Measurements from ENCODE around the gene SLC26A1. TPM values are rescaled to one million over a fixed set of nuclear protein-coding genes. Genes with fewer than 3 reads are reported as not detected.

SLC26A1 gene
- total and polyA plus RNA-seq, 2 experiments from 2014 or later = 0.77 to 6.3 TPM

GRCh38 chr4:970046-970745 lies 23.0 kb downstream of the SLC26A1 start:
- H3K27ac ChIP-seq = no peak overlapping the region
- no peak for TF ChIP-seq CTCF (IDR thresholded peaks at IDR 0.05; ENCODE audit: low read depth, low read length)
- no peaks in the 10 kb centered on the region for H3K9me3 ChIP-seq (ENCODE audit: low read depth)
- no peak for DNase-seq (ENCODE audit: low read depth in 1 of 2, low spot score in 1 of 2)
- H3K36me3 ChIP-seq = no peaks in the 10 kb centered on the region
- no peaks in the 10 kb centered on the region for H3K4me1 ChIP-seq (ENCODE audit: low read depth)
- peaks cover 47% of the 10 kb centered on the region for H3K27me3 ChIP-seq
- H3K4me3 ChIP-seq = no peak overlapping the region

DNA sequence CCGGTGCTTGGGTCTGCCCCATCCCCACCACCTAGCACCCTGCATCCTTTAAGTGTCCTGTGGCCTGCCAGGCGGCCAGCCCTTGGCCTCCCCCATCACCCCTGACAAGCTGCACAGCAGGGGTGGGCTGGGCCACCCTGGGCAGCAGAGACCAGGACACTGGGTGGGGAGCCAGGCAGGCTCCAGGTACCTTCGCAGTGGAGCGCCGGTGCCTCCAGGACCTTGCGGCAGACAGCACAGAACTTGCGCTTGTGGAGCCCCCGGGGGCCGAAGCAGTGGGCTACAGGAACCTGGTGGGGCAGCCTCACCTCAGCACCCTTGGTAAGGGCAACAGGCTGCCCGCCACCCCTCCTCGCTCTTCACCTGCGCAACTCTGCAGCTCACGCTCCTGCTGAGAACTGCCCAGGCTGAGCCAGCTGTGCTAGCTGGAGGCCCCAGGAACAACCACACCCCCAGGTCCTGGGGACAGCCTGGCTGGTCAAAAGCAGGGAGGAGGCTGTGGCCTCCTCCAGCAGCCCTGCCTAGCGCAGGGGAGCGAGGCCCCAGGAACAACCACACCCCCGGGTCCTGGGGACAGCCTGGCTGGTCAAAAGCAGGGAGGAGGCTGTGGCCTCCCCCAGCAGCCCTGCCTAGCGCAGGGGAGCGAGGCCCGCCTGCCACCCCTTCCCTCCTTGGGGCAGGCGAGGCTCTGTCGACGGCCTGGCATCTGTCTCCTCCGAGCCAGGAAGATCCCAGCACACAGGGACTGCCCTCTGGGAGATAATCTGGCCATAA lies 24.4 kb downstream of the SLC26A1 start:
- DNase-seq (ENCODE audit: low read depth in 1 of 2, low spot score in 1 of 2) = no peak
- no peak for TF ChIP-seq CTCF (IDR thresholded peaks at IDR 0.05; ENCODE audit: low read depth, low read length)
- peaks cover 47% of the 10 kb centered on the region for H3K27me3 ChIP-seq
- no peak overlapping the region for H3K27ac ChIP-seq
- H3K4me1 ChIP-seq (ENCODE audit: low read depth) = no peaks in the 10 kb centered on the region
- no peaks in the 10 kb centered on the region for H3K9me3 ChIP-seq (ENCODE audit: low read depth)
- no peak overlapping the region for H3K4me3 ChIP-seq
- H3K36me3 ChIP-seq = no peaks in the 10 kb centered on the region

DNA sequence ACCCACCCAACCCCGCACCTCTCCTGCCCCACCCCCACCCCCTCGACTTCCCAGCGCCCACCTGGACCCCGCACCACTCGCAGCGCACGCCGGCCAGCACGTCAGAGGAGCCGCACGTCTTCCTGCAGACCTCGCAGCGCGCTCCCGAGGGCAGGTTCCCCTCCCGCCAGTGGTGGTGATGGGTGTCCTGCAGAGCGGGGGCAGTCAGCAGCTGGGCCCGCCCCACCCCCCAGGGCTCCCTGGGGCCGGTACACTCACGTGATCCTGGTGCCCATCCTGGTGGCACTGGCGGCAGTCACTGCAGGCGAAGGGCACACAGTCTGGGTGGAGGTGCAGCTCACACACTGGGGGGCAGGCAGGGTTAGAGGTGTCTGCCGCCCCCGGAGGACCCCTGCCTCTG lies 25.0 kb downstream of the SLC26A1 start:
- no peak overlapping the region for H3K4me3 ChIP-seq
- TF ChIP-seq CTCF (IDR thresholded peaks at IDR 0.05; ENCODE audit: low read depth, low read length) = no peak
- DNase-seq (ENCODE audit: low read depth in 1 of 2, low spot score in 1 of 2) = no peak
- H3K36me3 ChIP-seq = no peaks in the 10 kb centered on the region
- peaks cover 47% of the 10 kb centered on the region for H3K27me3 ChIP-seq
- no peak overlapping the region for H3K27ac ChIP-seq
- H3K9me3 ChIP-seq (ENCODE audit: low read depth) = no peaks in the 10 kb centered on the region
- no peaks in the 10 kb centered on the region for H3K4me1 ChIP-seq (ENCODE audit: low read depth)

- peak; percentile 34 to 38 for DNase-seq (ENCODE audit: low read depth in 1 of 2, low spot score in 1 of 2)
- H3K9me3 ChIP-seq (ENCODE audit: low read depth) = no peaks in the 10 kb centered on the region
- H3K36me3 ChIP-seq = no peaks in the 10 kb centered on the region
- no peaks in the 10 kb centered on the region for H3K4me1 ChIP-seq (ENCODE audit: low read depth)
- H3K27ac ChIP-seq = no peak overlapping the region
- no peak overlapping the region for H3K4me3 ChIP-seq
- TF ChIP-seq CTCF (IDR thresholded peaks at IDR 0.05; ENCODE audit: low read depth, low read length) = no peak
- peaks cover 47% of the 10 kb centered on the region for H3K27me3 ChIP-seq
Observed at GRCh38 chr4:967113-968104, 25.8 kb downstream of the SLC26A1 start.
